GM23338 (cell line): ENCODE results near the gene CSF2. TPM values are rescaled to one million over a fixed set of nuclear protein-coding genes. Genes with fewer than 3 reads are reported as not detected.

Source experiments
- ATAC-seq: fragments of 200-7000 bp; cut with Tn5 transposase; 3 replicates; pipeline ENCODE4 v1.9.1; 2020
- DNase-seq: peaks from one replicate; pipeline ENCODE4 v3.0.0-alpha.2; 2015; ENCODE audit warnings: low spot score
- H2AFZ ChIP-seq: fragments of 200-600 bp; sonication (generic); 2 replicates; pipeline ENCODE4 v1.8.0; 2016; ENCODE audit warnings: antibody characterized with exemption, mild to moderate bottlenecking, moderate library complexity
- H3F3A ChIP-seq: fragments of 200-600 bp; sonication (generic); replicated peaks from 2 replicates; pipeline ENCODE4 v1.8.0; 2017; ENCODE audit warnings: antibody characterized with exemption, mixed run types, low read depth
- H3K27ac ChIP-seq: fragments of 200-600 bp; sonication (generic); 2 replicates; pipeline ENCODE4 v1.6.1; 2016; ENCODE audit warnings: low read depth
- H3K27me3 ChIP-seq: fragments of 200-600 bp; sonication (generic); 2 replicates; pipeline ENCODE4 v1.8.0; 2016; ENCODE audit warnings: mild to moderate bottlenecking, mixed run types, moderate library complexity; ENCODE audit not compliant: insufficient read depth
- H3K36me3 ChIP-seq: fragments of 200-600 bp; sonication (generic); 2 replicates; pipeline ENCODE4 v1.8.0; 2016; ENCODE audit warnings: mild to moderate bottlenecking; ENCODE audit not compliant: insufficient read depth
- H3K4me1 ChIP-seq: fragments of 200-600 bp; sonication (generic); 2 replicates; pipeline ENCODE4 v1.8.0; 2016; ENCODE audit warnings: mild to moderate bottlenecking, moderate library complexity; ENCODE audit not compliant: insufficient read depth
- H3K4me2 ChIP-seq: fragments of 200-600 bp; sonication (generic); 2 replicates; pipeline ENCODE4 v1.7.1; 2017; ENCODE audit warnings: mixed run types
- H3K4me3 ChIP-seq: fragments of 200-600 bp; sonication (generic); 2 replicates; pipeline ENCODE4 v1.6.1; 2016; ENCODE audit warnings: mixed run types
- H3K79me2 ChIP-seq: fragments of 200-600 bp; sonication (generic); replicated peaks from 2 replicates; pipeline ENCODE4 v1.8.0; 2017; ENCODE audit warnings: mild to moderate bottlenecking; ENCODE audit not compliant: insufficient read depth
- H3K9me2 ChIP-seq: fragments of 200-600 bp; sonication (generic); 2 replicates; pipeline ENCODE4 v1.8.0; 2017; ENCODE audit not compliant: insufficient read depth
- H4K20me1 ChIP-seq: fragments of 200-600 bp; sonication (generic); replicated peaks from 2 replicates; pipeline ENCODE4 v1.8.0; 2017; ENCODE audit warnings: mild to moderate bottlenecking; ENCODE audit not compliant: insufficient read depth
- H3K27ac Mint-ChIP-seq: 2 replicates; pipeline ENCODE4 v1.8.0; 2020; ENCODE audit warnings: inconsistent platforms, mild to moderate bottlenecking, moderate library complexity, mixed read lengths
- H3K27me3 Mint-ChIP-seq: 3 replicates; pipeline ENCODE4 v1.8.0; 2022; ENCODE audit warnings: low read depth, mild to moderate bottlenecking, moderate library complexity, mixed read lengths, inconsistent platforms; ENCODE audit not compliant: insufficient read depth, poor library complexity
- H3K36me3 Mint-ChIP-seq: 3 replicates; pipeline ENCODE4 v1.8.0; 2021; ENCODE audit warnings: low read depth, mild to moderate bottlenecking, inconsistent platforms, moderate library complexity, mixed read lengths
- H3K4me1 Mint-ChIP-seq: 3 replicates; pipeline ENCODE4 v1.8.0; 2020; ENCODE audit warnings: mild to moderate bottlenecking, inconsistent platforms, mixed read lengths
- H3K4me3 Mint-ChIP-seq: 3 replicates; pipeline ENCODE4 v1.8.0; 2021; ENCODE audit warnings: moderate library complexity, mild to moderate bottlenecking, inconsistent platforms, mixed read lengths
- H3K9me3 Mint-ChIP-seq: 3 replicates; pipeline ENCODE4 v1.8.0; 2020; ENCODE audit warnings: moderate library complexity, mild to moderate bottlenecking, inconsistent platforms, mixed read lengths
- CREB1 ChIP-seq: fragments of 250-450 bp; sonication (Bioruptor Pico); IDR thresholded peaks from 2 replicates; pipeline ENCODE4 v1.5.0; 2020; ENCODE audit warnings: low read depth, mild to moderate bottlenecking, moderate library complexity
- EZH2 ChIP-seq: fragments of 200-600 bp; sonication (generic); IDR thresholded peaks from one replicate; pipeline ENCODE4 v1.8.0; 2017; ENCODE audit warnings: antibody characterized with exemption, mild to moderate bottlenecking, low read depth; ENCODE audit not compliant: unreplicated experiment
- EZH2phosphoT487 ChIP-seq: fragments of 200-600 bp; sonication (generic); IDR thresholded peaks from one replicate; pipeline ENCODE4 v1.8.1; 2018; ENCODE audit warnings: antibody characterized with exemption; ENCODE audit not compliant: unreplicated experiment
- JUNB ChIP-seq: IDR thresholded peaks from one replicate; pipeline ENCODE4 v1.6.1; 2016; ENCODE audit warnings: antibody characterized with exemption; ENCODE audit not compliant: unreplicated experiment
- NANOG ChIP-seq: IDR thresholded peaks from 2 replicates; pipeline ENCODE4 v1.6.1; 2016; ENCODE audit warnings: antibody characterized with exemption, borderline replicate concordance
- POLR2AphosphoS5 ChIP-seq: IDR thresholded peaks from 2 replicates; pipeline ENCODE4 v1.6.1; 2016; ENCODE audit warnings: antibody characterized with exemption, low read depth
- STAT1 ChIP-seq: IDR thresholded peaks from one replicate; pipeline ENCODE4 v1.6.1; 2016; ENCODE audit warnings: antibody characterized with exemption; ENCODE audit not compliant: unreplicated experiment
- ZNF331 ChIP-seq: fragments of 250-450 bp; sonication (Bioruptor Pico); IDR thresholded peaks from 2 replicates; pipeline ENCODE4 v1.5.0; 2020; ENCODE audit warnings: low read depth, mild to moderate bottlenecking, moderate library complexity
- polyA plus RNA-seq: library from polyadenylated mRNA; unstranded; fragments of >200 nt; fragmentation: Nextera tagmentation; extraction: Ambion mirVana; gene quantifications from 2 replicates; pipeline ENCODE4 v1.2.1, GENCODE V29; 2016
- total RNA-seq: library from RNA; depleted of rRNA; stranded (reverse); fragments of >200 nt; shearing (Covaris generic); gene quantifications from 2 replicates; pipeline ENCODE4 v1.2.3, GENCODE V29; 2014
- TF ChIP-seq, protein P1 (sequence below): IDR thresholded peaks from one replicate; pipeline ENCODE4 v1.6.1; 2018; ENCODE audit warnings: antibody characterized with exemption; ENCODE audit not compliant: unreplicated experiment
- TF ChIP-seq, protein P2 (sequence below), 2 experiments: fragments of 200-600 bp in 1 of 2; sonication (generic) in 1 of 2; conservative IDR thresholded peaks; 2 replicates each; pipeline versions ENCODE4 v1.5.1 to v1.6.1; 2016 to 2017; ENCODE audit warnings: antibody characterized with exemption in 2 of 2, low read depth in 2 of 2, mild to moderate bottlenecking in 2 of 2, moderate library complexity in 1 of 2

Gene CSF2
- total and polyA plus RNA-seq, 2 experiments from 2014 or later, result not detected

DNA sequence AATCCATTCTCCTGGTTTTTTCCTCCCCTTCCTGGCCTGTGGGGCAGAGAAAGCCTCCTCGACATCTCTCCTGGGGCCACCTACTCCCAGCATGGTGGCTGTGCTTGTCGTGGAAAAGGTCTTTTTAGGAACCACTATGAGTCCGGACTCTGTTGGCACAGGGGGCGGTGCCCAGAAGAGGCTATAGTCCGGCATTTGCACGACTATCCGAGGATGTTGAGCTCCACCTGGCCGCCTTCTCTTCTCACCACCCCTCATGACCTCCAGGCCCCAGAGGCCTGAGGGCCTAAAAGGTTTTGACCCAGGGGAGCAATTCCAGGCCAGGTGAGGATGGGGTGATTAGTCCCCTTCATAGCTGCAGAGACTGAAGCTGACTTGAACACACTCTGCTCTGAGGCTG lies 14.1 kb downstream of the CSF2 start:
- no peaks in the 10 kb centered on the region for H3K79me2 ChIP-seq
- no peaks in the 10 kb centered on the region for H3K4me1 ChIP-seq
- no peak for ATAC-seq
- H3F3A ChIP-seq, result no peaks in the 10 kb centered on the region
- H3K27ac ChIP-seq, result no peak overlapping the region
- Mint-ChIP-seq H3K4me1 (no peaks in the 10 kb centered on the region), H3K9me3 (no peaks in the 10 kb centered on the region; the same call in 2 of the 3 replicates), H3K27me3 (peaks cover 9% of the 10 kb centered on the region), H3K27ac (no peak overlapping the region), H3K36me3 (no peaks in the 10 kb centered on the region), H3K4me3 (no peak overlapping the region)
- no peaks in the 10 kb centered on the region for H3K27me3 ChIP-seq
- DNase-seq, result no peak
- no peaks in the 10 kb centered on the region for H3K36me3 ChIP-seq
- H3K9me2 ChIP-seq, result no peaks in the 10 kb centered on the region
- no peaks in the 10 kb centered on the region for H4K20me1 ChIP-seq
- H2AFZ ChIP-seq, result no peak overlapping the region
- no peak overlapping the region for H3K4me2 ChIP-seq
- no peak overlapping the region for H3K4me3 ChIP-seq
- TF ChIP-seq NANOG, result no peak
- TF ChIP-seq EZH2, result no peak
- TF ChIP-seq, protein P1, sequence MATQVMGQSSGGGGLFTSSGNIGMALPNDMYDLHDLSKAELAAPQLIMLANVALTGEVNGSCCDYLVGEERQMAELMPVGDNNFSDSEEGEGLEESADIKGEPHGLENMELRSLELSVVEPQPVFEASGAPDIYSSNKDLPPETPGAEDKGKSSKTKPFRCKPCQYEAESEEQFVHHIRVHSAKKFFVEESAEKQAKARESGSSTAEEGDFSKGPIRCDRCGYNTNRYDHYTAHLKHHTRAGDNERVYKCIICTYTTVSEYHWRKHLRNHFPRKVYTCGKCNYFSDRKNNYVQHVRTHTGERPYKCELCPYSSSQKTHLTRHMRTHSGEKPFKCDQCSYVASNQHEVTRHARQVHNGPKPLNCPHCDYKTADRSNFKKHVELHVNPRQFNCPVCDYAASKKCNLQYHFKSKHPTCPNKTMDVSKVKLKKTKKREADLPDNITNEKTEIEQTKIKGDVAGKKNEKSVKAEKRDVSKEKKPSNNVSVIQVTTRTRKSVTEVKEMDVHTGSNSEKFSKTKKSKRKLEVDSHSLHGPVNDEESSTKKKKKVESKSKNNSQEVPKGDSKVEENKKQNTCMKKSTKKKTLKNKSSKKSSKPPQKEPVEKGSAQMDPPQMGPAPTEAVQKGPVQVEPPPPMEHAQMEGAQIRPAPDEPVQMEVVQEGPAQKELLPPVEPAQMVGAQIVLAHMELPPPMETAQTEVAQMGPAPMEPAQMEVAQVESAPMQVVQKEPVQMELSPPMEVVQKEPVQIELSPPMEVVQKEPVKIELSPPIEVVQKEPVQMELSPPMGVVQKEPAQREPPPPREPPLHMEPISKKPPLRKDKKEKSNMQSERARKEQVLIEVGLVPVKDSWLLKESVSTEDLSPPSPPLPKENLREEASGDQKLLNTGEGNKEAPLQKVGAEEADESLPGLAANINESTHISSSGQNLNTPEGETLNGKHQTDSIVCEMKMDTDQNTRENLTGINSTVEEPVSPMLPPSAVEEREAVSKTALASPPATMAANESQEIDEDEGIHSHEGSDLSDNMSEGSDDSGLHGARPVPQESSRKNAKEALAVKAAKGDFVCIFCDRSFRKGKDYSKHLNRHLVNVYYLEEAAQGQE, result no peak
- TF ChIP-seq EZH2phosphoT487, result no peak
- no peak for TF ChIP-seq JUNB
- TF ChIP-seq CREB1 (CRISPR knock-in tag), result no peak
- no peak for TF ChIP-seq STAT1
- no peak for TF ChIP-seq ZNF331
- no peak for TF ChIP-seq POLR2AphosphoS5

DNA sequence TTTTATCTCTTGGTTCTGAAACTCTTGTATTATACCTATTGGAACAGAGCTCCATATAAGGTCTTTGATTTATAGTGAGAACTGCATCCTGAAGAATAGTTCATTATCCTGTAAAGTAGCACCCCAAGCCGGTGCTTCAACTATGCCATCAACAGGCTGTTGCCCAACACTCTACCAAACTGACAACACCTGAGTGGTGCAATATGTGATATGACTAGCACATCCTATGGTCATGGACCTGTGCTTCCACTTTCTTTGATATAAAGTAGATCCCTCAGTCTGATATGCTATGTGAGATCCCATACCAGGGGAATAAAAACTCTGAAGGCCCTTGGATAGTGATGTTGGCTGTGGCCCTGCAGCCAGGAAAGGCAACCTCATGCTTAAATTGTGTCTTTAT lies 15.8 kb downstream of the CSF2 start:
- Histone ChIP-seq H3K36me3 (no peaks in the 10 kb centered on the region), H3K4me3 (no peak overlapping the region), H4K20me1 (no peaks in the 10 kb centered on the region), H3K4me1 (no peaks in the 10 kb centered on the region), H3F3A (no peaks in the 10 kb centered on the region), H3K27ac (no peak overlapping the region), H2AFZ (no peak overlapping the region), H3K9me2 (no peaks in the 10 kb centered on the region; the same call in 1 of the 2 replicates), H3K79me2 (no peaks in the 10 kb centered on the region), H3K27me3 (no peaks in the 10 kb centered on the region), H3K4me2 (no peak overlapping the region)
- no peaks in the 10 kb centered on the region for H3K36me3 Mint-ChIP-seq
- no peak overlapping the region for H3K27ac Mint-ChIP-seq
- ATAC-seq, result no peak
- DNase-seq, result no peak
- no peak overlapping the region for H3K4me3 Mint-ChIP-seq
- peaks cover 5% of the 10 kb centered on the region for H3K27me3 Mint-ChIP-seq
- no peaks in the 10 kb centered on the region; the same call in 2 of the 3 replicates for H3K4me1 Mint-ChIP-seq
- H3K9me3 Mint-ChIP-seq, result no peaks in the 10 kb centered on the region
- TF ChIP-seq NANOG (no peak), EZH2 (no peak), CREB1 (CRISPR knock-in tag) (no peak)
- TF ChIP-seq, protein P2, sequence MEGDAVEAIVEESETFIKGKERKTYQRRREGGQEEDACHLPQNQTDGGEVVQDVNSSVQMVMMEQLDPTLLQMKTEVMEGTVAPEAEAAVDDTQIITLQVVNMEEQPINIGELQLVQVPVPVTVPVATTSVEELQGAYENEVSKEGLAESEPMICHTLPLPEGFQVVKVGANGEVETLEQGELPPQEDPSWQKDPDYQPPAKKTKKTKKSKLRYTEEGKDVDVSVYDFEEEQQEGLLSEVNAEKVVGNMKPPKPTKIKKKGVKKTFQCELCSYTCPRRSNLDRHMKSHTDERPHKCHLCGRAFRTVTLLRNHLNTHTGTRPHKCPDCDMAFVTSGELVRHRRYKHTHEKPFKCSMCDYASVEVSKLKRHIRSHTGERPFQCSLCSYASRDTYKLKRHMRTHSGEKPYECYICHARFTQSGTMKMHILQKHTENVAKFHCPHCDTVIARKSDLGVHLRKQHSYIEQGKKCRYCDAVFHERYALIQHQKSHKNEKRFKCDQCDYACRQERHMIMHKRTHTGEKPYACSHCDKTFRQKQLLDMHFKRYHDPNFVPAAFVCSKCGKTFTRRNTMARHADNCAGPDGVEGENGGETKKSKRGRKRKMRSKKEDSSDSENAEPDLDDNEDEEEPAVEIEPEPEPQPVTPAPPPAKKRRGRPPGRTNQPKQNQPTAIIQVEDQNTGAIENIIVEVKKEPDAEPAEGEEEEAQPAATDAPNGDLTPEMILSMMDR (conservative IDR thresholded peaks at IDR 0.05; ENCODE audit: low read depth in 2 of 2), result no peak
- TF ChIP-seq, protein P1, result no peak
